Stimulated activated CD4-positive, alpha-beta T cell treated with anti-CD3 and anti-CD28 coated beads, Interleukin-1b, Interleukin-23, amount 100 ng/mL, for 24 hours (primary cell): ENCODE results near the gene CALML3.
"Not testable (repeated sequence)": the region's sequence is repeated elsewhere in the genome, so short reads cannot be mapped to it uniquely, and the experiment has no call there.

ENCODE experiments used
- DNase-seq, 4 experiments: peaks; one replicate each; pipeline ENCODE4 v3.0.0-alpha.2; 2020; ENCODE audit warnings: low read depth in 4 of 4, low spot score in 1 of 4

CALML3 gene

GRCh38 chr10:5524641-5525560, at the start of gene CALML3:
CALML3 (plus strand) TSS chr10:5524961; CDS start chr10:5525086, 125 bp downstream.
- no peak for DNase-seq

- not testable (repeated sequence) for DNase-seq
Observed at GRCh38 chr10:5475088-5475487, 49.7 kb upstream of the CALML3 start.

GRCh38 chr10:5475974-5476807, 48.6 kb upstream of the CALML3 start:
- DNase-seq, result not testable (repeated sequence)

GRCh38 chr10:5476918-5477525, 47.7 kb upstream of the CALML3 start:
- DNase-seq, result no peak

- no peak for DNase-seq
Observed at GRCh38 chr10:5477948-5478693, 46.6 kb upstream of the CALML3 start.

- no peak for DNase-seq
Observed at GRCh38 chr10:5478694-5479305, 46.0 kb upstream of the CALML3 start.

GRCh38 chr10:5479481-5480161, 45.1 kb upstream of the CALML3 start:
- no peak for DNase-seq

GRCh38 chr10:5480162-5480941, 44.4 kb upstream of the CALML3 start:
- DNase-seq, result no peak

GRCh38 chr10:5481121-5481520, 43.6 kb upstream of the CALML3 start:
- DNase-seq, result no peak

GRCh38 chr10:5482016-5482415, 42.7 kb upstream of the CALML3 start:
- DNase-seq, result no peak

- DNase-seq, result no peak
Observed at GRCh38 chr10:5484205-5484604, 40.6 kb upstream of the CALML3 start.

GRCh38 chr10:5485290-5485689, 39.5 kb upstream of the CALML3 start:
- DNase-seq, result no peak

GRCh38 chr10:5485948-5486852, 38.6 kb upstream of the CALML3 start:
- no peak for DNase-seq

- no peak for DNase-seq
Observed at GRCh38 chr10:5486853-5487235, 37.9 kb upstream of the CALML3 start.

GRCh38 chr10:5488272-5489161, 36.2 kb upstream of the CALML3 start:
- no peak for DNase-seq

- DNase-seq, result no peak
Observed at GRCh38 chr10:5490032-5490431, 34.7 kb upstream of the CALML3 start.
